ENCODE results near the gene NOD1. TPM values are rescaled to one million over a fixed set of nuclear protein-coding genes. Genes with fewer than 3 reads are reported as not detected.
"Not testable (repeated sequence)": the region's sequence is repeated elsewhere in the genome, so short reads cannot be mapped to it uniquely, and the experiment has no call there.

Gene NOD1, protein sequence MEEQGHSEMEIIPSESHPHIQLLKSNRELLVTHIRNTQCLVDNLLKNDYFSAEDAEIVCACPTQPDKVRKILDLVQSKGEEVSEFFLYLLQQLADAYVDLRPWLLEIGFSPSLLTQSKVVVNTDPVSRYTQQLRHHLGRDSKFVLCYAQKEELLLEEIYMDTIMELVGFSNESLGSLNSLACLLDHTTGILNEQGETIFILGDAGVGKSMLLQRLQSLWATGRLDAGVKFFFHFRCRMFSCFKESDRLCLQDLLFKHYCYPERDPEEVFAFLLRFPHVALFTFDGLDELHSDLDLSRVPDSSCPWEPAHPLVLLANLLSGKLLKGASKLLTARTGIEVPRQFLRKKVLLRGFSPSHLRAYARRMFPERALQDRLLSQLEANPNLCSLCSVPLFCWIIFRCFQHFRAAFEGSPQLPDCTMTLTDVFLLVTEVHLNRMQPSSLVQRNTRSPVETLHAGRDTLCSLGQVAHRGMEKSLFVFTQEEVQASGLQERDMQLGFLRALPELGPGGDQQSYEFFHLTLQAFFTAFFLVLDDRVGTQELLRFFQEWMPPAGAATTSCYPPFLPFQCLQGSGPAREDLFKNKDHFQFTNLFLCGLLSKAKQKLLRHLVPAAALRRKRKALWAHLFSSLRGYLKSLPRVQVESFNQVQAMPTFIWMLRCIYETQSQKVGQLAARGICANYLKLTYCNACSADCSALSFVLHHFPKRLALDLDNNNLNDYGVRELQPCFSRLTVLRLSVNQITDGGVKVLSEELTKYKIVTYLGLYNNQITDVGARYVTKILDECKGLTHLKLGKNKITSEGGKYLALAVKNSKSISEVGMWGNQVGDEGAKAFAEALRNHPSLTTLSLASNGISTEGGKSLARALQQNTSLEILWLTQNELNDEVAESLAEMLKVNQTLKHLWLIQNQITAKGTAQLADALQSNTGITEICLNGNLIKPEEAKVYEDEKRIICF
- total RNA-seq (2014; rRNA removed; shearing (Covaris generic)) (8.6 and 11.1 TPM in 2 replicates), polyA plus RNA-seq (2016; fragmentation: Nextera tagmentation; extraction: Ambion mirVana) (4.4 and 5.9 TPM in 2 replicates)

DNA sequence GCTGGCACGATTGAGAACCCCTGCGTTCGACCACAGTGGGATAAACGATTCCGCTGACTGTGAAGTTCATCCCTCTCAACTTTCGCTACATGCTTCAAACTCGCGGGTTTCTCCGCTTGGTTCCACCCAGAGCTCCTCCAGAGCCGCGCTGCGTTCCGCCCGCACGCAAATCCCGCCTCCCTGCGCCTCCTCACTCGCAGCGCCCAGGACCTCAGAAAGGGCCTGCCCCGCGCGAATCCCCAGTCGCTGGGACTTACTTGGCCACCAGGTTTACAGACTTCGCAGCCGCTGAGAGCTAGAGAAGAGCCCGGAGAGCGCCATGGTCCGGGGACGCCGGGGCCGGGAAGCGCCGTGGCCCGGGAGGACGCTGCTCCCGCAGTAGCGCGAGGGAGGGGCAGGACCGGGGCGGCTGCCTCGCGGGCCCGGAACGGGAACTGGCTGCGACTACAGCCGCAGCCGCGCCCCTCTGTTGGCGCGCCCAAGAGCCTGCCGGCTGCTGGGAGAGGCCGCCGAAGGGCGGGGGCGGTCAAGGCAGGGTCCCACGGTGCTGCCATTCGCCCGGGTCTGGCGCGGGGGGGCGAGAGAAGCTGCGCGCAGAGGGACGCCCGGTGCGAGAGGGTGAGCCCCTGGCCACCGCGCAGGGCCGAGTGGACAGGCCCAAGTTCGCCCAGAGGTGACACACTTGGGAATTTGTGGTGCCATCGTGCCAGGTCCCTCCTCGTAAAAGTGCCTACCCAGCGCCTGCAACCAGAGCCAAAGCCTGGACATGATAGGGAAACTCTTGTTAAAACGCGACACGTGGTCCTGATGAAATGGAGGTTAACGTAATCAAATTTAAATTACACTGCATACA, at the start of gene NOD1:
TSS of gene NOD1 (minus strand) at position 436 of the 853 bp plus-strand sequence. CDS start 21,863 bp downstream, outside the sequence.
- H3K9me2 ChIP-seq (ENCODE audit: insufficient read depth) = no peaks in the 10 kb centered on the region
- no peaks in the 10 kb centered on the region for H3K36me3 ChIP-seq (ENCODE audit: low read depth)
- peaks cover 31% of the 10 kb centered on the region for H3K79me2 ChIP-seq (ENCODE audit: insufficient read depth)
- H3K4me2 ChIP-seq (ENCODE audit: unreplicated experiment) = peak within 1 kb of the TSS; percentile 85
- H4K20me1 ChIP-seq (ENCODE audit: insufficient read depth) = no peaks in the 10 kb centered on the region
- peak within 1 kb of the TSS; percentile 92 for H3K27ac ChIP-seq
- 1 to 2% methylated on average over 35 to 66 of the region's 77 CpGs for WGBS, 2 experiments (ENCODE audit: low coverage in 1 of 2, low lambda C conversion rate in 2 of 2, missing lambda C conversion rate in 2 of 2)
- peaks cover 42% of the 10 kb centered on the region for H3F3A ChIP-seq (ENCODE audit: insufficient read depth)
- H3K4me3 ChIP-seq = peak within 1 kb of the TSS; percentile 88
- no peaks in the 10 kb centered on the region for H3K9me3 ChIP-seq (ENCODE audit: low read depth)
- TF ChIP-seq EZH2phosphoT487 (IDR thresholded peaks at IDR 0.05; ENCODE audit: insufficient read depth, low read depth) = no peak
- no peak for TF ChIP-seq EZH2 (IDR thresholded peaks at IDR 0.05; ENCODE audit: insufficient read depth, poor library complexity, severe bottlenecking)
- peak within 1 kb of the TSS; percentile 93 for H3K9ac ChIP-seq
- peaks cover 45% of the 10 kb centered on the region for H3K4me1 ChIP-seq (ENCODE audit: insufficient read depth)
- peak; percentile 90 for DNase-seq
- in situ Hi-C loops (cut with MboI) = no loop called here
- no peaks in the 10 kb centered on the region for H3K27me3 ChIP-seq (replicated peaks; ENCODE audit: insufficient read depth)
- H2AFZ ChIP-seq = peak within 1 kb of the TSS; percentile 62

DNA sequence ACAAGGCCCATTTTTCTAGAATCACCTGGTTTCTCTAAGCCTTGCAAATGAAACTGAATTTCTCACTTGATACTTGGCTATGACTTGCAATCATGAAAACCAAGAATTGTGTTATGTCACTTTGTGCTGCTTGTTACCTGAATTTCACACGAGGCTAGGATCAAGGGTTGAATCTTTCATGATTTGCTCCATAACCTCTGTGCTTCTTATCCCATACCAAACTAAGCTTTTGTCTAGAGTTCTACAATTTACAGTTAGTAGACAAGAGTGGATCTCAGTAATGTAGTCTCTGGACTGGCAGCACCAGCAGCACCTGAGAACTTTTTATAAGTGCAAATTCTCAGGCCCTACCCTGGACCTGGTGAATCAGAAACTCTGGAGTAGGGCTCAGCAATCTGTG, 48.7 kb upstream of the NOD1 start:
- H3K36me3 ChIP-seq (ENCODE audit: low read depth); H3K27me3 ChIP-seq (replicated peaks; ENCODE audit: insufficient read depth); H3K79me2 ChIP-seq (ENCODE audit: insufficient read depth); DNase-seq; H3K9me2 ChIP-seq (ENCODE audit: insufficient read depth); H3K4me1 ChIP-seq (ENCODE audit: insufficient read depth); H2AFZ ChIP-seq; H3K9me3 ChIP-seq (ENCODE audit: low read depth); H3K27ac ChIP-seq; H3F3A ChIP-seq (ENCODE audit: insufficient read depth); in situ Hi-C loops (cut with MboI); H3K9ac ChIP-seq; H3K4me3 ChIP-seq; H3K4me2 ChIP-seq (ENCODE audit: unreplicated experiment); H4K20me1 ChIP-seq (ENCODE audit: insufficient read depth): not testable (repeated sequence)
- WGBS, 2 experiments (ENCODE audit: low coverage in 1 of 2, low lambda C conversion rate in 2 of 2, missing lambda C conversion rate in 2 of 2) = 49 to 53% methylated on average over 1 of the region's 1 CpG

DNA sequence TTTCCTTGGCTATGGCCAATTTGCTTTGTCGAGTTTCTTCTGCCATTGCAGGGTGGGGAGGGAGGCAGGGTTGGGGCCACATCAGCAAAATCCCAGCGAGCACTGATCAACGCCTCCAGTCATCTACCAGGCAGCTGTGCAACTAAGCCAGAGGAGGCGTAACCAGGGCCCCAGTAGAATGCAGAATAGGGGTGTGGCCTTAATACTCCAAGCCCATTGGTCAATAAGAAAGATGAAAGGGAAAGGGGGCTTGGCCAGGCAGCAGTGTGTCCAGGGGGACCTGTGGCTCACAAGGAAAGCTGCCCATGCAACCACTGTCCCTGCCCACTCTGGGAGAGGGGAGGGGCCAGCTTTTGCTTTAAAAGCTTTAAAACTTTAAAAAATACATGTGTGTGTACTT, 47.6 kb upstream of the NOD1 start:
- H3K27me3 ChIP-seq (replicated peaks; ENCODE audit: insufficient read depth) = no peaks in the 10 kb centered on the region
- TF ChIP-seq EZH2 (IDR thresholded peaks at IDR 0.05; ENCODE audit: insufficient read depth, poor library complexity, severe bottlenecking) (no peak), EZH2phosphoT487 (IDR thresholded peaks at IDR 0.05; ENCODE audit: insufficient read depth, low read depth) (no peak)
- H3K36me3 ChIP-seq (ENCODE audit: low read depth) = no peaks in the 10 kb centered on the region
- peaks cover 11% of the 10 kb centered on the region for H3K4me1 ChIP-seq (ENCODE audit: insufficient read depth)
- no peaks in the 10 kb centered on the region for H4K20me1 ChIP-seq (ENCODE audit: insufficient read depth)
- no peak overlapping the region for H3K4me2 ChIP-seq (ENCODE audit: unreplicated experiment)
- H3K9ac ChIP-seq = no peak overlapping the region
- WGBS, 2 experiments (ENCODE audit: low coverage in 1 of 2, low lambda C conversion rate in 2 of 2, missing lambda C conversion rate in 2 of 2) = 84% methylated on average over 2 to 4 of the region's 4 CpGs
- no peaks in the 10 kb centered on the region for H3K9me2 ChIP-seq (ENCODE audit: insufficient read depth)
- in situ Hi-C loops (cut with MboI) = no loop called here
- H3K27ac ChIP-seq = no peak overlapping the region
- H2AFZ ChIP-seq = no peak overlapping the region
- H3K4me3 ChIP-seq = no peak overlapping the region
- peaks cover 17% of the 10 kb centered on the region for H3F3A ChIP-seq (ENCODE audit: insufficient read depth)
- no peaks in the 10 kb centered on the region for H3K9me3 ChIP-seq (ENCODE audit: low read depth)
- DNase-seq = no peak
- no peaks in the 10 kb centered on the region for H3K79me2 ChIP-seq (ENCODE audit: insufficient read depth)

DNA sequence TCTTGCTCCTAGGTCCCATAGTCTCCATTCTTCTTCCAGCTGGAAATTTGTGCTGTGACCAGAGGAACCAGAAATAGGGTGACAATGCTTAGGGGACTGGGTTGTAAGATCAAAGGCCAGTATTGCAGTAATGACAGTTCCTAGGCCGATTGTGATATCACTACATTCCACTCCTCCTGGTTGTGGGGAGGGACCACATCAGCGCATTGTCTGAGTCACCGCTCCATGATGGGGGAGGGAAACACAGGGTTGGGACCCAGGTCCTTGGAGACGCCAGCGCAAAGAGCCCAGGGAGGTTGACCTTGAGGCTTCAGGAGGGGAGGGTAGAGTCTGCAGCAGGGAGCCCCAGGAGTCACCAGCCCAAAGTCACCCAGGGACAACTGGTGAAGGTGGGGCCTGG, 46.8 kb upstream of the NOD1 start:
- no peak overlapping the region for H3K27ac ChIP-seq
- in situ Hi-C loops (cut with MboI) = no loop called here
- no peaks in the 10 kb centered on the region for H3K27me3 ChIP-seq (replicated peaks; ENCODE audit: insufficient read depth)
- H2AFZ ChIP-seq = no peak overlapping the region
- TF ChIP-seq EZH2phosphoT487 (IDR thresholded peaks at IDR 0.05; ENCODE audit: insufficient read depth, low read depth) (no peak), EZH2 (IDR thresholded peaks at IDR 0.05; ENCODE audit: insufficient read depth, poor library complexity, severe bottlenecking) (no peak)
- no peaks in the 10 kb centered on the region for H3K9me2 ChIP-seq (ENCODE audit: insufficient read depth)
- H3K9me3 ChIP-seq (ENCODE audit: low read depth) = no peaks in the 10 kb centered on the region
- no peak overlapping the region for H3K9ac ChIP-seq
- peaks cover 19% of the 10 kb centered on the region for H3K4me1 ChIP-seq (ENCODE audit: insufficient read depth)
- H4K20me1 ChIP-seq (ENCODE audit: insufficient read depth) = no peaks in the 10 kb centered on the region
- H3K4me2 ChIP-seq (ENCODE audit: unreplicated experiment) = no peak overlapping the region
- 96 to 98% methylated on average over 5 of the region's 5 CpGs for WGBS, 2 experiments (ENCODE audit: low coverage in 1 of 2, low lambda C conversion rate in 2 of 2, missing lambda C conversion rate in 2 of 2)
- DNase-seq = no peak
- no peaks in the 10 kb centered on the region for H3K36me3 ChIP-seq (ENCODE audit: low read depth)
- H3F3A ChIP-seq (ENCODE audit: insufficient read depth) = peaks cover 24% of the 10 kb centered on the region
- H3K79me2 ChIP-seq (ENCODE audit: insufficient read depth) = no peaks in the 10 kb centered on the region
- H3K4me3 ChIP-seq = no peak overlapping the region

Data from GM23248 (cell line).